Kasumi-1 (cell line): ENCODE results near the gene RRAS.

Experiments
- DNase-seq, 2 experiments: peaks; one replicate each; lab custom pipeline; 2025; lab: John Stamatoyannopoulos, UW

The RRAS gene

DNA sequence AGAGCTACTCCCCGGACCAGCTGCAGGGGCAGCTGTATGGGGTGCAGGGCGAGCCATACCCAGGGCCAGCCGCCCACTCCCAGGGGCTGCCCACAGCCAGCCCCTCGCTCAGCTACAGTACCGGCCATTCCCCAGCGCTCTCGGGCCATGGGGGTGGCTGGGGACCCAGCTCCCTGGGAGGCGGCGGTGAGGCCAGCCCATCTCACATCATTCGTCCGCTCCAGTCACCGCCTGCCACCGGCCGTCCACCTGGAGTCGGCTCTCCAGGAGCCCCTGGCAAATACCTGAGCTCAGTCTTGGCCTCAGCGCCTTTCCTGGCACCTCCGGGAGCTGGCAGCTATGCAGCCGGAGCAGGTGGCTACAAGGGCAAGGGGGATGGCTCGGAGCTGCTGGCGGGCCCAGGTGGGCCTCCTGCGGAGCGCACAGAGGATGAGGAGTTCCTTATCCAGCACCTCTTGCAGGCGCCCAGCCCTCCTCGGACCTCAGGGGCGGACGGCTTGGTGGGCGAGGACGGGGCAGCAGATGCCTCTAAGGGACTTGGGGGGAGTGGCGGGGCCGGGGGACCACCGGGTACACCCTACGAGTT is 44.0 kb downstream of the RRAS start:
- DNase-seq, result no peak

DNA sequence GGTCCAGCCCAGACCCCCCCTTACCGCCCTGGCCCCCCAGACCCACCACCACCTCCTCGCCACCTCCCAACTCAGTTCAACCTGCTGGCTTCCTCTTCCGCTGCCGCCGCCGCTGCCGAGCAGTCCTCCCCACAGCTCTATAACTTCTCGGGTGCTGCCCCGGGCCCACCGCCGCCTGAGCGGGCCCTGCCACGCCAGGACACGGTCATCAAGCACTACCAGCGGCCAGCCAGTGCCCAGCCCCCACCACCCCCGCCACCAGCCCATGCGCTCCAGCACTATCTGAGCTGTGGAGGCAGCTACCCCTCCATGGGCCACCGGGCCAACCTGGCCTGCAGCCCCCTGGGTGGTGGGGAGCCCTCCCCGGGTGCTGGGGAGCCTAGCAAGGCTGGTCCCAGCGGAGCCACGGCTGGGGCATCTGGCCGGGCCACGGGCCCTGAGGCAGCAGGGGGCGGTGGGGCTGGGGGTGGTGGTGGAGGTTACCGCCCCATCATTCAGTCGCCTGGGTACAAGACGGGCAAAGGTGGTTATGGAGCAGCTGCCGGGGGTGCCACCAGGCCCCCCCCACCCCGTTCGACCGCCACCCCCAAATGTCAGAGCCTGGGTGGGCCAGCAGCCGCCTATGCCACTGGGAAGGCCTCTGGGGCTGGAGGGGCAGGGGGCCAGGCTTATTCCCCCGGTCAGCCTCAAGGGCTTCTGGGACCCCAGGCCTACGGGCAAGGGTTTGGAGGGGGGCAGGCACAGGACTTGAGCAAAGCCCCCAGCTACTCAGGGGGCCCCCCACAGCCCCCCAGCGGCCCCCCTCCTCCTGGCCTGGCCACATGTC is 44.7 kb downstream of the RRAS start:
- no peak for DNase-seq

DNA sequence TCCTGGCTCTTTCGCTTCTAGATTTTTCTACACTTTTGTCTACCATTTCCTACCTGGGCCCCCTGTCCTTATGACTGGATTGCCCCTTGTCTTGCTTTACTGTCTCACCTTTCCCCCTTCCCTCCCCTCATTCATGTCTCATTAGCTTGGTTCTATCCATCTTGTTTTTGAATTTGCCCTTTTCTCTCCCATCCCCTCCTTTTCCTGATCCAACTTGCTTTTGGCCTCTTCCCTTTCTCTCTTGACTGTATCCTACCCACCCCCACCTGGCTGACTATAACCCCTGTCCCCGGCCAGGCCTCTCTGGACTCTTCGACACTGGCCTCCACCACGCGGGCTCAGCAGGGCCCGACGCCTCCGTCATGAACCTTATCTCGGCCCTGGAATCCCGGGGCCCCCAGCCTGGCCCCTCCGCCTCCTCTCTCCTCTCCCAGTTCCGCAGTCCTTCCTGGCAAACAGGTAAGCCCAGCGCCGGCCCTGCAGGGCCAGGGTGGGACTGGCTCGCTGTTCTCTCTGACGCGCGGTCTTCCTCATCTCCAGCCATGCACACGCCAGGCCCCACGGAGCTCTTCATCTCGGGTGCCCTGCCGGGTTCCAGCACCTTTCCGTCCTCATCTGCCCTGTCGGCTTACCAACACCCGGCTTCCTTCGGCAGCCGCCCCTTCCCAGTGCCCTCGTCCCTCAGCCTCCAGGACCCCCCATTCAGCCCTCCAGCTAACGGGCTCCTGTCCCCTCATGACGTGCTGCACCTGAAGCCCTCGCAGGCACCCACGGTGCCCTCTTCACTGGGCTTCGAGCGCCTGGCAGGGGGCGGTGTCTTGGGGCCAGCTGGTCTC is 45.6 kb downstream of the RRAS start:
- DNase-seq, result no peak

DNA sequence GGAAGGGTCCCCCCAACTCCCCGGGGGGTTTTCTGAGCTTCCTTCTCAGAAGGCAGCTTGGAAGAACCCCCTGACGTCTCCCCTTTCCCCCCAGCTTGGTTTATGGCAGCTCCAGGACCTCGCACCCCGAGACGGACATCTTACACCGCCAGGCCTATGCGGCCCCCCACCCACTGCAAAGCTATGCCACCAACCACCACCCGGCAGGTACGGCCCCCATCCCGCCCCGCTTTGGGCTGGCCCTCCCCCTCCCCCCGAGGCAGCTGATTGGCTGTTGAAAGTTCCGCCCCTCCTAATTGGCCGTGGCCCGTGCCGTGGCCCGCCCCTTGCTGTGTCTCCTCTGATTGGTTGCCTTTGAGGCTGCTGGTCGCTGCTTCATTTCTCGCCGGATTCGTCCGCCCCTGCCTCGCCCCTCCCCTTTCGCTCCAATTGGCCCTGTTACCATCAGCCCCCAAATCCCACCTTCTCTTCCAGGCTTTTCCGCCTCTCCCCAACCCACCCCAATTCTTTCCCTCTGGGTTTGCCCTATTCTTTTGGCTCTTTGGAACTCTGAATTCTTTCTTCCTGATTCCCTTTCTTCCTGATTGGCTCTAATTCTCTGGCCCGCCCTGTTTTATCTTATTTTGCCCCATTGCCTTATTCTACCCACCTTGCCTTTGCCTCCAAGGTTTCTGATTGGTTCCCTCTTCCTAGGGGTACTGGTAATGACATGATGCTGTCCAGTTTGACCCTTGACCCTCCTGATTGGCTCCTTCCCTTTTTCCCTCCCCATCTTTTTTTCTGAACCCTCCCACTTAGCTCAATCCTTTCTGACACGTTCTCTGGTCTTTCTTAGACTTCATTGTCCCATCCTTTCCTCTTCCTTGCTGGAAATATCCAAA is 46.5 kb downstream of the RRAS start:
- peak; percentile 92 to 95 for DNase-seq

DNA sequence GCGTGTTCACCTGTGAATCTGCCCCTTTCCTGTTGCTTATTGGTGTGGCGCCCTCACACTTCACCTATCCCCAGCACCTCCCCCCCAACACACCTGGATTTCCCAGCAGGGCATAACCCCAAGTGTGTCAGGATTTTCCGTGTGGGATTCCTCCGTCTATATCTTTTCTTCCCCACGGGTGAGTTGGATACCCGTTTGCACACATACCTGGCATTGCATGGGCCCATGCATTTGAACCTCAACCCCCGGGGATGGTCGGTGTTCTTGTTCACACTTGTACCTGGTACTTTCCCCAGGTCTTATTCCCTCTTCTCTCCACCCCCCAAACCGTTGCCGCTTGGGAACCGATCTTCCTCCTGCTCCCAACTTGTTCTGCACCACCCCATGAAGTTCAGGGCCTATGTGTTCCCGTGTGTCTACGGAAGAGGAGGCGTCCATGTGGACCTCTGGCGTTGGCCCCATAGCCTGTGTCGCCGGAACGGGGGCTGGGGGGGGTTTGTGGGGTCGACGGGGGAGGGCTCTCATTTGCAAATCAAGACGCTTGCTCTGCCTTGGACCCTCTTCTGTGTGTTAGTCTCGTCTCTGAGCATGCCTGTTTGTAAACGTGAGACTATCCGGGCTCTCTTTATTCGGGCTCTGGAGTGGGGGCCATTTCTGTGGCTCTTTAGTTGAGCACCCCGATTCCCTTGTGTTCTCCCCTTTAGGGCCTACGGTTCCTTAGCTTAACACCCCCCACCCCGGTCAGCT is 47.3 kb downstream of the RRAS start:
- DNase-seq, result peak; percentile 35 to 68

DNA sequence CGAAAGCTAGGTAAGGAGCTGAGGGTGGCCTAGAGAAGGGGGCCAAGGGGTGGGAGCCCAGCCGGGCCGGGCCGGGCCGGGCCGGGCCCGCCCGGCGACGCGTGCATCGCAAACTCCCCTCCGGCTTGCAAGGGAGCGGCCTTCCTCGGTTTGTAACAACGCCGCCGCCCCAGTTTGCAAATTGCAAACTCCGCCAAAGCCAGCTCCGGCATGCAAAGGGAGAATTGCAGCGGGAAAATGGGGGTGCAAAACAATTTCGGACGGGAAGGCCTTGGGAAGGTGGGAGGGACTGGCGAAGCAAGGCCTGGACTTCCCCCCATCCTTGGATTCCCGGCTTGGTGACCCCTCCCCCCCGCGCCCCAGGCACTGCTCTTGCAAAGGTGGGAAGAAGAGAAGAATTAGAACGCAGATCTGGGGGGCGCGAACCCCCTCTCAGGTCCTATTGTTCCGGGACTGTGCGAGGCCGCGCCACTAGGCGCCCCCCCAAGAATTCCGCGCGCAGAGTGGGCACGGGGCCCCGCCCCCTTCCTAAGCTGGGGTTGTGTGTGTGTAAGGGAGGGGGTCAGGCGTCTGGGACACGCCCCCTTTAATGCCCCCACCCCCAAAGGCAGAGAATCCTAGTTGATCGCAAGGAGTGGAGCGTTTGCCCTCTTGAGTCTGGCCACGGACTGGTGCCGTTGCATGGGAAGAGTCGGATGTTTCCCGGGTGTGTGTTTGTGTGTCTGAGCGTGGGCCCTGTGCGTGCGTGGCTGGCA is 48.0 kb downstream of the RRAS start:
- DNase-seq, result peak; percentile 56 to 62

DNA sequence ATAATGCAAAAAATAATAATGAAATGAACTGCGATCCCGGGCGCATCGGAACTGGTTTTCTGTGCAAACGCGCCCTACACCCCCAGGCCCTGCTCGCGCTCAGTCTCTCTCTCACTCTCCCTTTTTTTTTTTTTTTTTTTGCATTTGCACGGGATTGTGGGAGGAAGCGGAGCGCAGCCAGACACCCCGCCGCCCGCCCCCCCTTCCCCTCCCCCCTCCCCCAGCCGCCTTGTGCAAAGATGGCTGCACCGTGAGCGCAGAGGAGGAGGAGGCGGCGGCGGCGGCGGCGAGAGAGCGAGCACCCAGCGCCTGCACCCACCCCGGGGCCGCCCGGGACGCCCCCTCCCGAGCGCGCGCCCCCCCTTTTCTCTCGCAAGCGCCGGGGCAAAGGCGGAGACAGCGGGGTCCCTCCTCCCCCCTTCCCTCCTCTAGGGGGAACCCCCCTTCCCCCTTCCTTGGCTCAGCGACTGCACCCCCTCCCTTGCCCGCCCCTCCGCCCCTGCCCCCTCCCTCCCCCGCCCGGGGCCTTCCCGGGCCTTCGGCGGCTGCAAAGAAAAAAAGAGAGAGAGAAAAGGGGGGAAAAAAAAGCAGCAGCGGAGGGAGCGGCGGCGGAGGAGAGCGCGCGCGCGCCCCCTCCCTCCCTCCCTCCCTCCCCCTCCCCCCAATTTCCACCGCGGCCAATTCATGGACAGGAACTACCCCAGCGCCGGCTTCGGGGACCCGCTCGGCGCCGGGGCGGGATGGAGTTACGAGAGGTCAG is 48.8 kb downstream of the RRAS start, which contains the start of gene PRR12:
PRR12 (plus strand) TSS at position 212 of the 760 bp plus-strand sequence; CDS start at position 685, 473 bp downstream.
- peak; percentile 62 to 77 for DNase-seq

DNA sequence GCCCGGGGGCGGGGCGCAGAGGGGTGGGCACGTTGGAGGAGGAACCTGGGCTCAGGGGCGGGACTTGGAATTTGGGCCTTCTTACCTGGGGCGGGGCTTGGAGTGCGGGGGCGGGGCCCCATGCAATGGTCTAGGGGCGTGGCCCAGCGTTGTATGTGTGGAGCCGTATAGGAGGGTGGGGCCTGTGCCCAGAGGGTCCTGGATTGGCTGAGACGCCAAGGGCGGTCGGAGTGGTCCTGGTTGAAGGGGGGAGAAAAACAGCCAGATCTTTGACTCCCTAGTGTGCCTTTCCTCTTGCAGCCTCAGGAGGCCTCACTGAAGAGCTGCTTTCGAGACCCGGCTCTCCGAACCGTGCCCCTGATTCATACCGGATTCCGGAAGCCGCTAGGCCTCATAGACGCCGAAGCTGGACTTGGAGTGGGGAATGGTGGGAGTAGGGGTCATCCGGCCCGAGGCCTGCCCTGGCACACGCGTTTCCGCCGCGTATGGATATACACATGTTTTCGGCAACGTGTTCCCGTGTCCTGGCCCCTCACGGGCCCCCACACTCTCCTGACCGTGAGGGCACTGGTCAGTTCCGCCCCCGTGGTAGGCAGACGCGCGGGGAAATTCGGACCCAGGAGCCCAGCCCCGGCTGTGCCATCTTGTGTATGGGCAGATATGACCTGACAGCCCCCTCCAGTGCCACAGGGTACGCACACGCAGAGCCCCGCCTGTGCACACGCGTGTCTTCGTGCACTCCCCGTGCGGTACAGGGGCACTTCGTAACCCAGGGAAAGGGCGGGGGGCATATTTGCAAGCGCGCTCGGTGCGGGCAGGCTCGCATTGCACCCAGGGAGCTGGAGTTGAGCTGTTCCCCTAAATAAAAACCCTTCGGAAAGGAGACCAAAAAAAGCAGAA is 49.6 kb downstream of the RRAS start:
- peak; percentile 99 for DNase-seq

DNA sequence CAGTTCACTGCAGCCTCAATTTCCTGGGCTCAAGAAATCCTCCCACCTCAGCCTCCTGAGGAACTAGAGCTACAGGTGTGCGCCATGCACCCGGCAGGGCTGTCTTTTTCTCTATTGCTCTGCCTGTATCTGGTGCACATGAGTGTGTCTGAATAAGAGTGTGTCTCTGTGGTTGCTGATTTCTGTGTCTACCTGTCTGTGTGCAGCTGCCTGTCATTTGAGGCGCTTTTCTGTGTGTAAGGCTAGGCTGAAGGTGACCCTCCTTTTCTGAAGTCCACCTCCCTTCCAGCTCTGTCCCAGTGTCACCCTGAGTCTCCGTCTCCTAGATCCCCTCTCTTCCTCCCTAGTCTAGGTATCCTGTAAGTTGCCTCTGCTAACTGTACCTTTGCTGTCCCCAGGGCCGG is 50.4 kb downstream of the RRAS start:
- DNase-seq, result peak in 1 of 2 experiments; percentile 41

DNA sequence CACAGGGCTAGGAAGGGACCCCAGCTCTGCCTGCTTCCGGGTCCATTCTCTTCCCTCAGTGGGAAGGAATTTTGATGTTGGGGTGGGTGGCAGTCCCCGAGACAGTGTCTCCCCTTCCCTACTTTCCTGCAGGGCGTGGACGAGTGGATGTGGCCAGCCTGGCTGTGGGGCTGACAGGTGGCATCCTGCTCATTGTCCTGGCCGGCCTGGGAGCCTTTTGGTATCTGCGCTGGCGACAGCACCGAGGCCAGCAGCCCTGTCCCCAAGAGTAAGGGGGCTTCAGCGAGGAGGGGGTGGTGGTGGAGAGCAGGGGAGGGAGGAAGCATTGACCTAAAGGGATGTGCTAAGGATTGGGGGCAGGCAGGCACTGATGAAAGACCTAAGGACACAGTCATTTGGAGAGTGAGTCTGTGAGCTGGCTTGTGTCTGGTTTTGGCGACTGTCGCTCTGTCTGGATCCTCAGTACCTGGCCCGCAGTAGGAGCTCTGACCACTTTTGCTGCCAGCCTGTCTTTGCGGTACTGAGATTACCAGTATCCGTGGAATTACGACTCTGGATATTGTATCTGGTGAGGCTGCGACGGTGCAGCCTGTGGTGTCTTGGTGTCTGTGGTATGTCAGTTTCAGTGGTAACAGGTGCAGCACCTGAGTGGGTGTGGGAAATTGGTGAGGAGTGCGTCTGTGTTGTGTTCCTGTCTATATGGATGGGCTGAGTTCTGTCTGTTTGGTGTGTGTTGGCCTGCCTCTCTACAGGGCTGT is 51.4 kb downstream of the RRAS start:
- DNase-seq, result no peak

DNA sequence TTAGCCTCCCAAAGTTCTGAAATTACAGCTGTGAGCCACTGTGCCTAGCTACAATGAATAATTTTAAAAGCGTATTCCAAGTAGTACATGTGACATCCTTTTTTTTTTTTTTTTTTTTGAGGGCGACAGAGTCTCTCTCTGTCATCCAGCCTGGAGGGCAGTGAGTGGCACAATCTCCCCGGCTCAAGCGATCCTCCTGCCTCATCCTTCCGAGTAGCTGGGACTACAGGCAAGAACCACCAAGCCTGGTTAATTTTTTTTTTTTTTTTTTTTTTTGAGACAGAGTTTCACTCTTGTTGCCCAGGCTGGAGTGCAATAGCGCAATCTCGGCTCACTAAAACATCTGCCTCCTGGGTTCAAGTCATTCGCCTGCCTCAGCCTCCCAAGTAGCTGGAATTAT is 52.7 kb downstream of the RRAS start:
- no peak for DNase-seq
